ENCODE results near the gene AP4S1.

- TF ChIP-seq POLR2A (IDR thresholded peaks at IDR 0.05) (no peak), CTCF (IDR thresholded peaks at IDR 0.05) (no peak)
Measured at GRCh38 chr14:31097081-31097480, 71.6 kb downstream of the AP4S1 start.

Data from stomach (tissue), 4 donors.